DOHH2 (cell line): ENCODE measurements around the gene CFAP61.

ENCODE experiments used
- H3F3A ChIP-seq: fragments of 200-600 bp; sonication (generic), shearing (Covaris generic); 2 replicates; pipeline ENCODE4 v1.6.0; 2016; ENCODE audit warnings: antibody characterized with exemption, mild to moderate bottlenecking; ENCODE audit not compliant: control insufficient read depth, insufficient read depth
- H3K27ac ChIP-seq: fragments of 200-600 bp; sonication (generic); 2 replicates; pipeline ENCODE4 v1.5.1; 2014; ENCODE audit warnings: low read depth, mild to moderate bottlenecking, low read length, moderate library complexity
- H3K27me3 ChIP-seq: fragments of 200-600 bp; sonication (generic); 2 replicates; pipeline ENCODE4 v1.6.1; 2014; ENCODE audit warnings: mild to moderate bottlenecking, low read length, mixed read lengths; ENCODE audit not compliant: control insufficient read depth
- H3K36me3 ChIP-seq: fragments of 200-600 bp; sonication (generic); 2 replicates; pipeline ENCODE4 v1.6.1; 2014; ENCODE audit warnings: mild to moderate bottlenecking, low read length, moderate library complexity, mixed read lengths; ENCODE audit not compliant: control insufficient read depth
- H3K4me1 ChIP-seq: fragments of 200-600 bp; sonication (generic); 2 replicates; pipeline ENCODE4 v1.6.1; 2014; ENCODE audit warnings: mild to moderate bottlenecking, low read length, mixed read lengths; ENCODE audit not compliant: control insufficient read depth
- H3K4me2 ChIP-seq: fragments of 200-600 bp; sonication (generic); 2 replicates; pipeline ENCODE4 v1.6.0; 2014; ENCODE audit warnings: mild to moderate bottlenecking, low read length, moderate library complexity
- H3K4me3 ChIP-seq: fragments of 200-600 bp; sonication (generic); 2 replicates; pipeline ENCODE4 v1.5.1; 2014; ENCODE audit warnings: mild to moderate bottlenecking, low read length, mixed read lengths
- H3K79me2 ChIP-seq: fragments of 200-600 bp; sonication (generic); 2 replicates; pipeline ENCODE4 v1.6.1; 2014; ENCODE audit warnings: mild to moderate bottlenecking, low read length, mixed read lengths; ENCODE audit not compliant: control insufficient read depth
- H3K9me2 ChIP-seq: fragments of 200-600 bp; sonication (generic); replicated peaks from 2 replicates; pipeline ENCODE4 v1.6.1; 2014; ENCODE audit warnings: mild to moderate bottlenecking, low read length, mixed read lengths; ENCODE audit not compliant: control insufficient read depth
- H3K9me3 ChIP-seq: fragments of 200-600 bp; sonication (generic); 2 replicates; pipeline ENCODE4 v1.6.1; 2014; ENCODE audit warnings: antibody characterized with exemption, low read length, mixed read lengths; ENCODE audit not compliant: control insufficient read depth, insufficient read depth
- H4K20me1 ChIP-seq: fragments of 200-600 bp; sonication (generic); 2 replicates; pipeline ENCODE4 v1.6.0; 2014; ENCODE audit warnings: low read depth, mild to moderate bottlenecking, antibody characterized with exemption, low read length, moderate library complexity; ENCODE audit not compliant: control insufficient read depth, insufficient read depth
- EZH2phosphoT487 ChIP-seq: fragments of 200-600 bp; sonication (generic); IDR thresholded peaks from 2 replicates; pipeline ENCODE4 v1.6.1; 2017; ENCODE audit warnings: borderline replicate concordance, mild to moderate bottlenecking, antibody characterized with exemption, low read length, moderate library complexity, mixed read lengths
- TF ChIP-seq, protein P1 (sequence below): fragments of 200-600 bp; sonication (generic); IDR thresholded peaks from one replicate; pipeline ENCODE4 v1.5.1; 2014; ENCODE audit warnings: antibody characterized with exemption, mild to moderate bottlenecking, low read depth, low read length; ENCODE audit not compliant: poor library complexity, severe bottlenecking

Gene CFAP61

DNA sequence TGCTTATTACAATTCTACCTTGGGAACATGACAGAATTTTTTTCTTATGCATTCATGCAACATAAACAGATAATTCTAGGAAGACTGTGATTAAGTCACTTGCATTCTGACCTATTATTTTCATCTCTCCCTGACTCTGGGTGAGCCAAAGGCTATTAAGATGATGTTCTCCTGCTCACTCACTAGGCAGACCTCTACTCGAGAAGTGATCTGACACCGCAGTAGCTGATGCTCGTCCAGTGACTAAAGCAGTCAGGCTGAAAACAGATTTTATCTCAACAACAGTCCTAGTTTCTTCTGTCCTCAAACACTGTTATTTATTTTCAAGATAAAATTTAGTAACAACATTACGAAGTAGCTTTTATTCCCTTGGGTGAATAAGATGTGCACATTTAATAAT lies 17.8 kb upstream of the CFAP61 start:
- Histone ChIP-seq H4K20me1 (no peaks in the 10 kb centered on the region), H3K27me3 (no peaks in the 10 kb centered on the region), H3K9me2 (no peaks in the 10 kb centered on the region), H3K79me2 (0 out of 2 replicates have a peak, but pooled peaks cover 9% of the 10 kb centered on the region), H3F3A (peaks cover 23% of the 10 kb centered on the region), H3K27ac (no peak overlapping the region), H3K4me3 (no peak overlapping the region), H3K36me3 (peaks cover 96% of the 10 kb centered on the region), H3K4me1 (no peaks in the 10 kb centered on the region), H3K9me3 (no peaks in the 10 kb centered on the region), H3K4me2 (no peak overlapping the region)
- TF ChIP-seq, protein P1, sequence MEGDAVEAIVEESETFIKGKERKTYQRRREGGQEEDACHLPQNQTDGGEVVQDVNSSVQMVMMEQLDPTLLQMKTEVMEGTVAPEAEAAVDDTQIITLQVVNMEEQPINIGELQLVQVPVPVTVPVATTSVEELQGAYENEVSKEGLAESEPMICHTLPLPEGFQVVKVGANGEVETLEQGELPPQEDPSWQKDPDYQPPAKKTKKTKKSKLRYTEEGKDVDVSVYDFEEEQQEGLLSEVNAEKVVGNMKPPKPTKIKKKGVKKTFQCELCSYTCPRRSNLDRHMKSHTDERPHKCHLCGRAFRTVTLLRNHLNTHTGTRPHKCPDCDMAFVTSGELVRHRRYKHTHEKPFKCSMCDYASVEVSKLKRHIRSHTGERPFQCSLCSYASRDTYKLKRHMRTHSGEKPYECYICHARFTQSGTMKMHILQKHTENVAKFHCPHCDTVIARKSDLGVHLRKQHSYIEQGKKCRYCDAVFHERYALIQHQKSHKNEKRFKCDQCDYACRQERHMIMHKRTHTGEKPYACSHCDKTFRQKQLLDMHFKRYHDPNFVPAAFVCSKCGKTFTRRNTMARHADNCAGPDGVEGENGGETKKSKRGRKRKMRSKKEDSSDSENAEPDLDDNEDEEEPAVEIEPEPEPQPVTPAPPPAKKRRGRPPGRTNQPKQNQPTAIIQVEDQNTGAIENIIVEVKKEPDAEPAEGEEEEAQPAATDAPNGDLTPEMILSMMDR: no peak
- no peak for TF ChIP-seq EZH2phosphoT487

DNA sequence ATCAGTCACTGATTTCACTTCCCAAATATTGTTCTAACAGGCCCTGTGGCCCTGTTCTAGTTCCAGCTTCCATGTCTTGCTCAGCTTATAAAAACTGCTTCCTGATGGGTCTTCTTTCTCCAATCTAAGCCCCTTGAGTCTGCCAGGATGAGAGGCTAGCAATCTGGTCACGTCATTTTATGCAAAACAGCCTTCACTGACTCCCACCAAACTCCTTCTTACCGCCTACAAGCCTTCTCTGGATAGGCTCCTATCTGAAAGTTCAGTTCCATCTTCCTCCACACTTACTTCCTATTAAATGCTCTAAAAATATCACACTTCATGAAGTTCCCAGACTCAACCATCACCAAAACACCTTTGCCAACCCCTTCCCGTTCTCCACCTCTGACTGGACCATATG lies 15.6 kb upstream of the CFAP61 start:
- Histone ChIP-seq H4K20me1 (no peaks in the 10 kb centered on the region), H3K27ac (no peak overlapping the region), H3K36me3 (peaks cover 99% of the 10 kb centered on the region), H3K4me3 (no peak overlapping the region), H3K4me1 (no peaks in the 10 kb centered on the region), H3K27me3 (no peaks in the 10 kb centered on the region), H3K79me2 (no peaks in the 10 kb centered on the region), H3K4me2 (no peak overlapping the region), H3K9me3 (no peaks in the 10 kb centered on the region), H3K9me2 (no peaks in the 10 kb centered on the region), H3F3A (peaks cover 9% of the 10 kb centered on the region)
- no peak for TF ChIP-seq EZH2phosphoT487
- TF ChIP-seq, protein P1: no peak

DNA sequence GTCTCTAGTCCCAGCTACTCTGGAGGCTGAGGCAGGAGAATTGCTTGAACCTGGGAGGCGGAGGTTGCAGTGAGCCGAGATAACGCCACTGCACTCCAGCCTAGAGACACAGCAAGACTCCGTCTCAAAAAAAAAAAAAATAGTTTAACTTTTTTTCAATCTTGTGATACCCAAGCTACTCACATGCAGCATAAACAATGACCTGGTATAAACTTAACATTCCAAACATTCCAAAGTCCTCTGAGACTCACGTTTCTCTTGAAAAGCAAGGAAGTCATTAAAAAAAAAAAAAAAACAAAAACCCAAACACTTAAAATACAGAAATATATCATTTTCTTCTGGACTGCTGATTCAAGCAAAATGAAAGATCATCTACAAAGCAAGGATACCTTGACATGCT lies 14.4 kb upstream of the CFAP61 start:
- H3K36me3 ChIP-seq: peaks cover 99% of the 10 kb centered on the region
- no peak overlapping the region for H3K4me3 ChIP-seq
- H3K4me1 ChIP-seq: no peaks in the 10 kb centered on the region
- no peaks in the 10 kb centered on the region for H3K9me2 ChIP-seq
- no peaks in the 10 kb centered on the region for H3K9me3 ChIP-seq
- TF ChIP-seq, protein P1: no peak
- TF ChIP-seq EZH2phosphoT487: no peak
- H3K4me2 ChIP-seq: no peak overlapping the region
- H4K20me1 ChIP-seq: no peaks in the 10 kb centered on the region
- H3K27ac ChIP-seq: no peak overlapping the region
- H3K79me2 ChIP-seq: no peaks in the 10 kb centered on the region
- H3K27me3 ChIP-seq: no peaks in the 10 kb centered on the region
- peaks cover 9% of the 10 kb centered on the region for H3F3A ChIP-seq

DNA sequence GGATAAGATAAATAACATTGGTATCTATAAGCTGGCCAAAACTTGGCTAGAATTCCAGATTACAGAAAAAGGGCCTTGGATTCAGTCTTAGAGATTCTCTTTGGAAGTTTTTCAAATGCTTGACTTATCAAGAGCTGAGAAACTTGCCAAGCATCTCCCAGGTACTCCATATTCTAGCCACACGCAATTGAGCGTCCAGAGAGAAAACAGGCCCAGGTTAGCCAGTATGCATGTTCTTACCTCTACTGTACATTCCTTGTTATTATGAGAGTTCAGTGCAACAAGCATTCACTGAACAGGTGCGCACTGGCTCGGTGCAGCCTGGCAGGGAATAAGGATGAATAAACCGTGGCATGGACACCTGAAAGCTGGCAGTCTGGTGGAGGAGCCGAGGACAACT lies 13.7 kb upstream of the CFAP61 start:
- H3K4me3 ChIP-seq: no peak overlapping the region
- no peaks in the 10 kb centered on the region for H3K4me1 ChIP-seq
- H4K20me1 ChIP-seq: no peaks in the 10 kb centered on the region
- H3K79me2 ChIP-seq: no peaks in the 10 kb centered on the region
- peaks cover 99% of the 10 kb centered on the region for H3K36me3 ChIP-seq
- H3K9me3 ChIP-seq: no peaks in the 10 kb centered on the region
- no peak overlapping the region for H3K27ac ChIP-seq
- H3K9me2 ChIP-seq: no peaks in the 10 kb centered on the region
- H3F3A ChIP-seq: peaks cover 9% of the 10 kb centered on the region
- no peaks in the 10 kb centered on the region for H3K27me3 ChIP-seq
- no peak overlapping the region for H3K4me2 ChIP-seq
- TF ChIP-seq, protein P1: no peak
- no peak for TF ChIP-seq EZH2phosphoT487
